GM12878 (cell line): ENCODE results near the gene TARBP1. TPM values are rescaled to one million over a fixed set of nuclear protein-coding genes. Genes with fewer than 3 reads are reported as not detected.

Experiments
- ATAC-seq: fragments of 200-7000 bp; cut with Tn5 transposase; 3 replicates; pipeline ENCODE4 v1.9.1; 2020; ENCODE audit warnings: mild to moderate bottlenecking, moderate library complexity
- BruUV-seq: library from RNA; stranded (reverse); fragments of 400-500 nt; replicated peaks from 2 replicates; lab custom pipeline; 2021; lab: Mats Ljungman, UMichigan
- CTCF ChIA-PET: fragments of 300-600 bp; sonication (Branson Sonifier 250); formaldehyde crosslinking; extraction: SDS; loops from one replicate; lab custom pipeline; 2021; ENCODE audit warnings: inconsistent platforms; lab: Yijun Ruan, JAX
- POLR2A ChIA-PET: fragments of 350-600 bp; formaldehyde crosslinking; extraction: SDS; loops from one replicate; lab custom pipeline; 2021; ENCODE audit warnings: inconsistent platforms; lab: Charles Lee
- RAD21 ChIA-PET: fragments of 300-600 bp; sonication (Branson Sonifier 250); formaldehyde crosslinking; loops from one replicate; lab custom pipeline; 2023; ENCODE audit warnings: antibody characterized with exemption; ENCODE audit not compliant: unreplicated experiment; lab: Charles Lee
- SMC1A ChIA-PET: fragments of 300-600 bp; sonication (Branson Sonifier 250); formaldehyde crosslinking; loops from one replicate; lab custom pipeline; 2023; ENCODE audit not compliant: unreplicated experiment, uncharacterized antibody; lab: Charles Lee
- DNase-seq: peaks from one replicate; pipeline ENCODE4 v3.0.0-alpha.2; 2011; ENCODE audit warnings: low read depth, low spot score
- FAIRE-seq: peaks from 3 replicates; lab custom pipeline; 2011; peaks lifted over from hg19 to GRCh38; lab: Jason Lieb, UNC
- H2AFZ ChIP-seq: 2 replicates; pipeline ENCODE4 v1.6.0; 2011; ENCODE audit warnings: low read depth, low read length, control low read depth; ENCODE audit not compliant: control insufficient read depth
- H3K27ac ChIP-seq: 2 replicates; pipeline ENCODE4 v1.5.1; 2011; ENCODE audit warnings: control low read depth; ENCODE audit not compliant: control insufficient read depth, insufficient read depth
- H3K27me3 ChIP-seq, 2 experiments: replicated peaks in 1 of 2; 2 replicates each; pipeline versions ENCODE4 v1.6.0 to v1.6.1; 2011; ENCODE audit warnings: low read length in 1 of 2; ENCODE audit not compliant: control insufficient read depth in 2 of 2, insufficient read depth in 2 of 2
- H3K36me3 ChIP-seq, 2 experiments: 2 replicates each; pipeline ENCODE4 v1.5.1; 2011; ENCODE audit warnings: low read length in 1 of 2; ENCODE audit not compliant: control insufficient read depth in 2 of 2, insufficient read depth in 2 of 2
- H3K4me1 ChIP-seq: 2 replicates; pipeline ENCODE4 v1.6.1; 2011; ENCODE audit warnings: mild to moderate bottlenecking, low read length, moderate library complexity, mixed read lengths; ENCODE audit not compliant: control insufficient read depth, insufficient read depth
- H3K4me2 ChIP-seq: 2 replicates; pipeline ENCODE4 v1.6.0; 2011; ENCODE audit warnings: control low read depth; ENCODE audit not compliant: control insufficient read depth, insufficient read depth
- H3K4me3 ChIP-seq: fragments of 200-600 bp; sonication (generic); 2 replicates; pipeline ENCODE4 v1.5.1; 2016
- H3K79me2 ChIP-seq: 2 replicates; pipeline ENCODE4 v1.6.0; 2011; ENCODE audit warnings: low read length; ENCODE audit not compliant: control insufficient read depth, insufficient read depth
- H3K9ac ChIP-seq: 2 replicates; pipeline ENCODE4 v1.8.0; 2011; ENCODE audit warnings: low read length, control low read depth, mixed read lengths; ENCODE audit not compliant: control insufficient read depth, insufficient read depth
- H3K9me3 ChIP-seq: replicated peaks from 3 replicates; pipeline ENCODE4 v1.5.1; 2011; ENCODE audit warnings: mild to moderate bottlenecking, low read length; ENCODE audit not compliant: control insufficient read depth, insufficient read depth
- H4K20me1 ChIP-seq: 2 replicates; pipeline ENCODE4 v1.6.0; 2011; ENCODE audit not compliant: control insufficient read depth, insufficient read depth
- CBX5 ChIP-seq: sonication (generic); IDR thresholded peaks from 2 replicates; pipeline ENCODE4 v1.6.1; 2016; ENCODE audit warnings: low read depth, moderate library complexity, mild to moderate bottlenecking, inconsistent platforms
- MEF2A ChIP-seq: IDR thresholded peaks from 2 replicates; pipeline ENCODE4 v1.6.1; 2011; ENCODE audit warnings: low read depth, mild to moderate bottlenecking, low read length, moderate library complexity; ENCODE audit not compliant: insufficient read depth
- ZBED1 ChIP-seq: IDR thresholded peaks from 2 replicates; pipeline ENCODE4 v1.6.1; 2016; ENCODE audit warnings: borderline replicate concordance
- ZNF384 ChIP-seq: IDR thresholded peaks from 2 replicates; pipeline ENCODE4 v1.6.1; 2012; ENCODE audit warnings: low read depth, mild to moderate bottlenecking, low read length, improper control_type of control experiment, borderline replicate concordance
- WGBS: methylation state at CpG from one replicate; pipeline ENCODE4 v1.1.6; 2016; ENCODE audit warnings: low lambda C conversion rate; ENCODE audit not compliant: insufficient replicate concordance, insufficient coverage; ENCODE audit errors: missing lambda C conversion rate; 5-methylcytosine and 5-hydroxymethylcytosine counted together
- in situ Hi-C: fragments of 300-500 bp; cut with MboI; formaldehyde crosslinking; loops from 9 replicates; pipeline ENCODE4 v1.14.3; 2018; ENCODE audit warnings: mixed read lengths
- intact Hi-C: fragments of 100-400 bp; cut with micrococcal nuclease; formaldehyde crosslinking; loops from one replicate; pipeline ENCODE4 v1.14.2; 2022; ENCODE audit not compliant: unreplicated experiment
- polyA plus RNA-seq, 11 experiments: library from polyadenylated mRNA; depleted of rRNA in 4 of 11; unstranded in 6 of 11; stranded (reverse) in 5 of 11; fragments of >200 nt; fragmentation: Nextera tagmentation in 4 of 11; fragmentation: Illumina TruSeq in 1 of 11; extraction: Ambion mirVana in 4 of 11; extraction: Trizol in 1 of 11; gene quantifications; 1 replicate in 1 of 11; 2 replicates in 10 of 11; pipeline versions ENCODE4 v1.2.1 to v1.2.3, GENCODE V29; 2011 to 2016; ENCODE audit warnings: inconsistent platforms in 2 of 11, missing spikeins in 2 of 11, low read depth in 1 of 11
- total RNA-seq, 4 experiments: library from RNA; depleted of rRNA in 3 of 4; stranded (reverse); fragments of >200 nt in 3 of 4; fragmentation: Illumina TruSeq in 1 of 4; extraction: Trizol in 1 of 4; gene quantifications; 2 replicates each; pipeline versions ENCODE4 v1.2.1 to v1.2.3, GENCODE V29; 2013 to 2021
- TF ChIP-seq, protein P1 (sequence below): IDR thresholded peaks from 2 replicates; pipeline ENCODE4 v1.6.1; 2012; ENCODE audit warnings: low read depth, low read length, improper control_type of control experiment
- TF ChIP-seq, protein P2 (sequence below): fragments of 450-650 bp; IDR thresholded peaks from 2 replicates; pipeline ENCODE4 v1.6.1; 2017; ENCODE audit warnings: borderline replicate concordance
- TF ChIP-seq, protein P3 (sequence below): fragments of 450-650 bp; IDR thresholded peaks from 2 replicates; pipeline ENCODE4 v1.6.1; 2017; ENCODE audit warnings: mild to moderate bottlenecking
- TF ChIP-seq, protein P4 (sequence below): IDR thresholded peaks from 2 replicates; pipeline ENCODE4 v1.6.1; 2012; ENCODE audit warnings: improper control_type of control experiment, low read depth, low read length; ENCODE audit not compliant: insufficient replicate concordance
- TF ChIP-seq, protein P5 (sequence below): IDR thresholded peaks from 2 replicates; pipeline ENCODE4 v1.6.1; 2011; ENCODE audit warnings: mild to moderate bottlenecking, low read depth, low read length, moderate library complexity; ENCODE audit not compliant: insufficient replicate concordance

The TARBP1 gene
- total and polyA plus RNA-seq, 10 of the 15 experiments (the other 5 are each of a cell fraction or from before 2014, with no cell fraction given) = 10.8 to 94.4 (median 35.3) TPM

DNA sequence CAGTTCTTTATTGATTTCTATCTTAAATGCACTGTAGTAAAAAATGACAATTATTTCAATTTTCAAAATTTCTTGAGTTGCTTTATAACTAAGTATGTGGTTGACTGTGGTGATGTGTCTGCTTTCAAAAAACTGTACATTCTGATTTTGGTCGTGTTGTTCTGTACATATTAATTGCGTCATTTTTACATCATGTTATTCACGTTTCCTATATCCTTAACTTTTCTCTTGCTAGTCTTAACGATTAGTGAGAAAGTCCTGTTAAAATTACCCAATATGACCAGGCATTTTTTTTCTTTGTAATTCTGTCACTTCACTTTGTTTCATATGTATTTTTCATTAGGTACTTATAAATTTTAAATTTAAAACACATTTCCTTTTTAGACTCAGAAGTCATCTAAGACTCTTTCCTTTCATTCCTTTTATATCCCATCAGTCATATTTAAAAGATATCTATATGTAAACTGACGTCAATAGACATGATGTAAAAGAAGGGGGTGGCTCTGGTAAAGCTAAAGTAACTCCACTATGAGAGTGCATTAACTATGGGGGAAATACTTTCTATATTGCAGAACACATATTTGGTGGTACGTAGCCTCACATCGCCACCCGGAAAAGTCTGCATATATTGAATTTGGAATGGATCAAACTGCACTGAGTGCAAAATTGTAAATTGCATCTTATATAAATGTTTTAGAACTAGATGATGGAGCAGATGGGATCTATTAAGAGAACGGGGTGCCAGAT is 106.8 kb downstream of the TARBP1 start (continued):
- TF ChIP-seq, protein P1, sequence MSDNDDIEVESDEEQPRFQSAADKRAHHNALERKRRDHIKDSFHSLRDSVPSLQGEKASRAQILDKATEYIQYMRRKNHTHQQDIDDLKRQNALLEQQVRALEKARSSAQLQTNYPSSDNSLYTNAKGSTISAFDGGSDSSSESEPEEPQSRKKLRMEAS = no peak
- TF ChIP-seq ZBED1 (no peak), MEF2A (no peak)
- TF ChIP-seq, protein P2, sequence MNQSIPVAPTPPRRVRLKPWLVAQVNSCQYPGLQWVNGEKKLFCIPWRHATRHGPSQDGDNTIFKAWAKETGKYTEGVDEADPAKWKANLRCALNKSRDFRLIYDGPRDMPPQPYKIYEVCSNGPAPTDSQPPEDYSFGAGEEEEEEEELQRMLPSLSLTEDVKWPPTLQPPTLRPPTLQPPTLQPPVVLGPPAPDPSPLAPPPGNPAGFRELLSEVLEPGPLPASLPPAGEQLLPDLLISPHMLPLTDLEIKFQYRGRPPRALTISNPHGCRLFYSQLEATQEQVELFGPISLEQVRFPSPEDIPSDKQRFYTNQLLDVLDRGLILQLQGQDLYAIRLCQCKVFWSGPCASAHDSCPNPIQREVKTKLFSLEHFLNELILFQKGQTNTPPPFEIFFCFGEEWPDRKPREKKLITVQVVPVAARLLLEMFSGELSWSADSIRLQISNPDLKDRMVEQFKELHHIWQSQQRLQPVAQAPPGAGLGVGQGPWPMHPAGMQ = no peak
- TF ChIP-seq, protein P3, sequence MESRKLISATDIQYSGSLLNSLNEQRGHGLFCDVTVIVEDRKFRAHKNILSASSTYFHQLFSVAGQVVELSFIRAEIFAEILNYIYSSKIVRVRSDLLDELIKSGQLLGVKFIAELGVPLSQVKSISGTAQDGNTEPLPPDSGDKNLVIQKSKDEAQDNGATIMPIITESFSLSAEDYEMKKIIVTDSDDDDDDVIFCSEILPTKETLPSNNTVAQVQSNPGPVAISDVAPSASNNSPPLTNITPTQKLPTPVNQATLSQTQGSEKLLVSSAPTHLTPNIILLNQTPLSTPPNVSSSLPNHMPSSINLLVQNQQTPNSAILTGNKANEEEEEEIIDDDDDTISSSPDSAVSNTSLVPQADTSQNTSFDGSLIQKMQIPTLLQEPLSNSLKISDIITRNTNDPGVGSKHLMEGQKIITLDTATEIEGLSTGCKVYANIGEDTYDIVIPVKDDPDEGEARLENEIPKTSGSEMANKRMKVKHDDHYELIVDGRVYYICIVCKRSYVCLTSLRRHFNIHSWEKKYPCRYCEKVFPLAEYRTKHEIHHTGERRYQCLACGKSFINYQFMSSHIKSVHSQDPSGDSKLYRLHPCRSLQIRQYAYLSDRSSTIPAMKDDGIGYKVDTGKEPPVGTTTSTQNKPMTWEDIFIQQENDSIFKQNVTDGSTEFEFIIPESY = no peak

DNA sequence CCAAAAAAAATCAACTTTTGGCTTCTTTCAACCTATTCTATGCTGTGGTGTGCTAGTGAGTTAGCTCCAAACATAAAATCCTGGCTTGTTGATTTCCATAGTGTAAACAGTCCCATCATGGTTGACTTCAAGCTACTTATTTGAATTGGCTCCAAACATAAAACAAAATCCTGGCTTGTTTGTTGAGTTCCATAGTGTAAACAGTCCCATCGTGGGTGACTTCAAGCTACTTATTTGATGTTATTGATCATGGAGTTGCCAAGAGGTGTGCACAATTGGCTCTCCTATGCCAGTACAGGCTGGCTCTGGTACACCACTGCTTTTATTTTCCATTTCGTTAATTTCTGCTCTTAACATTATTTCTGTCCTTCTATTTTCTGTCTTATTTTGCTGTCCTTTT is 107.6 kb downstream of the TARBP1 start:
- ChIA-PET POLR2A (no interaction called here), SMC1A (interaction anchor here (1.0 to 4.1 kb wide), 3 partner anchors 14 to 107 kb away, joined by 3 to 30 read pairs (median 4); partner anchors contain the start of gene TARBP1), CTCF (interaction anchor here (0.6 to 1.0 kb wide), 4 partner anchors 40 to 128 kb away, joined by 3 to 6 read pairs (median 3); no protein-coding TSS in a partner anchor), RAD21 (interaction anchor here (1.0 to 1.2 kb wide), 3 partner anchors 27 to 61 kb away, joined by 3 to 4 read pairs (median 3); no protein-coding TSS in a partner anchor)
- BruUV-seq = no TSS peak
- no peaks in the 10 kb centered on the region for H3K9me3 ChIP-seq
- H3K36me3 ChIP-seq = peaks cover 0 to 7% of the 10 kb centered on the region in 2 experiments; a peak in 2 of 4 replicates
- H3K27ac ChIP-seq = no peak overlapping the region
- no peak overlapping the region for H2AFZ ChIP-seq
- no peaks in the 10 kb centered on the region; a peak in 1 of 4 replicates for H3K27me3 ChIP-seq
- peaks cover 6% of the 10 kb centered on the region; the same call in 1 of the 2 replicates for H3K4me1 ChIP-seq
- no peak overlapping the region for H3K4me2 ChIP-seq
- ATAC-seq = no peak
- no peak overlapping the region for H3K9ac ChIP-seq
- intact Hi-C loops = loop anchor here (10.0 kb wide), 1 partner anchor 233 kb away; no protein-coding TSS in a partner anchor
- in situ Hi-C loops = no loop called here
- peaks cover 27% of the 10 kb centered on the region for H3K79me2 ChIP-seq
- no peak overlapping the region for H3K4me3 ChIP-seq
- FAIRE-seq = no peak
- H4K20me1 ChIP-seq = no peaks in the 10 kb centered on the region
- 50% methylated on average over 2 of the region's 2 CpGs for WGBS
- DNase-seq = no peak
- TF ChIP-seq, protein P4, sequence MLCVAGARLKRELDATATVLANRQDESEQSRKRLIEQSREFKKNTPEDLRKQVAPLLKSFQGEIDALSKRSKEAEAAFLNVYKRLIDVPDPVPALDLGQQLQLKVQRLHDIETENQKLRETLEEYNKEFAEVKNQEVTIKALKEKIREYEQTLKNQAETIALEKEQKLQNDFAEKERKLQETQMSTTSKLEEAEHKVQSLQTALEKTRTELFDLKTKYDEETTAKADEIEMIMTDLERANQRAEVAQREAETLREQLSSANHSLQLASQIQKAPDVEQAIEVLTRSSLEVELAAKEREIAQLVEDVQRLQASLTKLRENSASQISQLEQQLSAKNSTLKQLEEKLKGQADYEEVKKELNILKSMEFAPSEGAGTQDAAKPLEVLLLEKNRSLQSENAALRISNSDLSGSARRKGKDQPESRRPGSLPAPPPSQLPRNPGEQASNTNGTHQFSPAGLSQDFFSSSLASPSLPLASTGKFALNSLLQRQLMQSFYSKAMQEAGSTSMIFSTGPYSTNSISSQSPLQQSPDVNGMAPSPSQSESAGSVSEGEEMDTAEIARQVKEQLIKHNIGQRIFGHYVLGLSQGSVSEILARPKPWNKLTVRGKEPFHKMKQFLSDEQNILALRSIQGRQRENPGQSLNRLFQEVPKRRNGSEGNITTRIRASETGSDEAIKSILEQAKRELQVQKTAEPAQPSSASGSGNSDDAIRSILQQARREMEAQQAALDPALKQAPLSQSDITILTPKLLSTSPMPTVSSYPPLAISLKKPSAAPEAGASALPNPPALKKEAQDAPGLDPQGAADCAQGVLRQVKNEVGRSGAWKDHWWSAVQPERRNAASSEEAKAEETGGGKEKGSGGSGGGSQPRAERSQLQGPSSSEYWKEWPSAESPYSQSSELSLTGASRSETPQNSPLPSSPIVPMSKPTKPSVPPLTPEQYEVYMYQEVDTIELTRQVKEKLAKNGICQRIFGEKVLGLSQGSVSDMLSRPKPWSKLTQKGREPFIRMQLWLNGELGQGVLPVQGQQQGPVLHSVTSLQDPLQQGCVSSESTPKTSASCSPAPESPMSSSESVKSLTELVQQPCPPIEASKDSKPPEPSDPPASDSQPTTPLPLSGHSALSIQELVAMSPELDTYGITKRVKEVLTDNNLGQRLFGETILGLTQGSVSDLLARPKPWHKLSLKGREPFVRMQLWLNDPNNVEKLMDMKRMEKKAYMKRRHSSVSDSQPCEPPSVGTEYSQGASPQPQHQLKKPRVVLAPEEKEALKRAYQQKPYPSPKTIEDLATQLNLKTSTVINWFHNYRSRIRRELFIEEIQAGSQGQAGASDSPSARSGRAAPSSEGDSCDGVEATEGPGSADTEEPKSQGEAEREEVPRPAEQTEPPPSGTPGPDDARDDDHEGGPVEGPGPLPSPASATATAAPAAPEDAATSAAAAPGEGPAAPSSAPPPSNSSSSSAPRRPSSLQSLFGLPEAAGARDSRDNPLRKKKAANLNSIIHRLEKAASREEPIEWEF = no peak
- TF ChIP-seq CBX5 (no peak), ZNF384 (no peak)
- TF ChIP-seq, protein P5, sequence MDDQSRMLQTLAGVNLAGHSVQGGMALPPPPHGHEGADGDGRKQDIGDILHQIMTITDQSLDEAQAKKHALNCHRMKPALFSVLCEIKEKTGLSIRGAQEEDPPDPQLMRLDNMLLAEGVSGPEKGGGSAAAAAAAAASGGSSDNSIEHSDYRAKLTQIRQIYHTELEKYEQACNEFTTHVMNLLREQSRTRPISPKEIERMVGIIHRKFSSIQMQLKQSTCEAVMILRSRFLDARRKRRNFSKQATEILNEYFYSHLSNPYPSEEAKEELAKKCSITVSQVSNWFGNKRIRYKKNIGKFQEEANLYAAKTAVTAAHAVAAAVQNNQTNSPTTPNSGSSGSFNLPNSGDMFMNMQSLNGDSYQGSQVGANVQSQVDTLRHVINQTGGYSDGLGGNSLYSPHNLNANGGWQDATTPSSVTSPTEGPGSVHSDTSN = no peak
